Panc1 (cell line): ENCODE results near the gene FAM153A.
"Not testable (repeated sequence)": the region's sequence is repeated elsewhere in the genome, so short reads cannot be mapped to it uniquely, and the experiment has no call there.

Source experiments
- CTCF ChIP-seq: fragments of 450-650 bp; IDR thresholded peaks from 2 replicates; pipeline ENCODE4 v1.5.1; 2017; ENCODE audit warnings: mild to moderate bottlenecking
- POLR2AphosphoS5 ChIP-seq: IDR thresholded peaks from 2 replicates; pipeline ENCODE4 v1.6.1; 2012; ENCODE audit warnings: mild to moderate bottlenecking, low read depth, low read length, moderate library complexity

DNA sequence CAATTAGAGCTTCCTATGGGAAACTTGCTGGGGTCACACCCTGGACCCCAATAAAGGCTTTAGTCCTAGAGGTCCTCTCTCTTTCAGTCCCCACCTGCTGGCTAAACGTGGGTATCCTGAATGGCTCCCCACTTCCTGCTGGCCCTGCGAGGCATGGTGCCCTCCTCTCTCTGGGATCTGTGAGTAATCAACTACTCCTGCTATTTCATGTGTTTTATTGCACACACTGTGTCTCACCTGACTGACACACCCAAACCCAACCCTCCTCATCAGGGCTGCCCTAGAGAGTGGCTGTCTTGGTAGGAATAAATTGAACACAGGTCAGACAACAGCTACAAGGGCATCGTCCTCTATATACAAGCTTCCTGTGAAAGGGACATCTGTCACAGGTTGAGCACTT lies 39.8 kb upstream of the FAM153A start:
- TF ChIP-seq CTCF, POLR2AphosphoS5: not testable (repeated sequence)
